Uterus (tissue), 2 donors: ENCODE measurements around the gene DISP3.

Experiments
- POLR2A ChIP-seq, 2 donors: fragments of 450-650 bp; IDR thresholded peaks; one replicate each; pipeline ENCODE4 v1.6.1; 2016; ENCODE audit warnings: antibody characterized with exemption in 2 of 2, mild to moderate bottlenecking in 1 of 2, moderate library complexity in 1 of 2
- TF ChIP-seq, protein P1 (sequence below), 4 experiments: fragments of 200-600 bp in 2 of 4; fragments of 450-650 bp in 2 of 4; sonication (generic) in 2 of 4; IDR thresholded peaks; one replicate each; pipeline ENCODE4 v1.5.1; 2016 to 2019; ENCODE audit warnings: antibody characterized with exemption in 4 of 4, mild to moderate bottlenecking in 2 of 4, moderate library complexity in 1 of 4

DNA sequence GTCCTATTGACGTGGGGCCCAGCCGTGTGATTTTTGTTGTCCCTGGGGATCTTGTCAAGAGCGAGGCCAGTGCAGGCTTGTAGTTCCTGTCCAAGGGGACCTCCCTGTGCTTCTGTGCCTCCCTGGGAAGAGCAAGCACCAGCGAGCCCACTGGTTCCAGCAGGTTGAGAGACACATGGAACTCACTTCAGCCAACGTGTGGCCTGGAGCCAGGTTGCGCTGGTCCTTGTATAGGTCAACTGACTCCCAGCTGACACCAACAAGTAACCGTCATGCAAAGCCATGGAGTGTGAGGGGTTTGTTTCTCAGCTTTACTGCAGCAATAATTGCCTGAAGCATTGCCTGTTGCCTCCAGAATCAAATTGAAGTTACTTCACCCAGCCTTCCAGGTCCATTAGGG is 63.0 kb downstream of the DISP3 start:
- no peak for TF ChIP-seq POLR2A (IDR thresholded peaks at IDR 0.05)
- TF ChIP-seq, protein P1, sequence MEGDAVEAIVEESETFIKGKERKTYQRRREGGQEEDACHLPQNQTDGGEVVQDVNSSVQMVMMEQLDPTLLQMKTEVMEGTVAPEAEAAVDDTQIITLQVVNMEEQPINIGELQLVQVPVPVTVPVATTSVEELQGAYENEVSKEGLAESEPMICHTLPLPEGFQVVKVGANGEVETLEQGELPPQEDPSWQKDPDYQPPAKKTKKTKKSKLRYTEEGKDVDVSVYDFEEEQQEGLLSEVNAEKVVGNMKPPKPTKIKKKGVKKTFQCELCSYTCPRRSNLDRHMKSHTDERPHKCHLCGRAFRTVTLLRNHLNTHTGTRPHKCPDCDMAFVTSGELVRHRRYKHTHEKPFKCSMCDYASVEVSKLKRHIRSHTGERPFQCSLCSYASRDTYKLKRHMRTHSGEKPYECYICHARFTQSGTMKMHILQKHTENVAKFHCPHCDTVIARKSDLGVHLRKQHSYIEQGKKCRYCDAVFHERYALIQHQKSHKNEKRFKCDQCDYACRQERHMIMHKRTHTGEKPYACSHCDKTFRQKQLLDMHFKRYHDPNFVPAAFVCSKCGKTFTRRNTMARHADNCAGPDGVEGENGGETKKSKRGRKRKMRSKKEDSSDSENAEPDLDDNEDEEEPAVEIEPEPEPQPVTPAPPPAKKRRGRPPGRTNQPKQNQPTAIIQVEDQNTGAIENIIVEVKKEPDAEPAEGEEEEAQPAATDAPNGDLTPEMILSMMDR (IDR thresholded peaks at IDR 0.05), result no peak
